PC-3 (cell line): ENCODE measurements around the gene ADAP2.

Experiments used
- CTCF ChIP-seq: fragments of 300-600 bp; sonication (generic); conservative IDR thresholded peaks from 2 replicates; pipeline ENCODE4 v1.5.1; 2017; ENCODE audit warnings: antibody characterized with exemption, low read depth, mild to moderate bottlenecking, low read length
- EZH2 ChIP-seq: fragments of 300-600 bp; sonication (generic); IDR thresholded peaks from one replicate; pipeline ENCODE4 v1.6.1; 2017; ENCODE audit warnings: antibody characterized with exemption, mild to moderate bottlenecking, low read length; ENCODE audit not compliant: unreplicated experiment

GRCh38 chr17:30997842-30998241 is 76.1 kb downstream of the ADAP2 start:
- TF ChIP-seq CTCF: no peak
- TF ChIP-seq EZH2: no peak
